Measurements from ENCODE around the gene ALDOC. TPM values are rescaled to one million over a fixed set of nuclear protein-coding genes. Genes with fewer than 3 reads are reported as not detected.
A peak's percentile ranks its signal among the peaks of the same experiment; 100 is the strongest.

ALDOC gene
- total RNA-seq (2021) = 53.2 and 58.0 TPM in 2 replicates
- long read RNA-seq, transcript ALDOC-203 (10 exons, 1,722 nt) = minor isoform, 37 of 235 reads
- long read RNA-seq, transcript ALDOC-201 (9 exons, 1,982 nt) = major isoform, 192 of 235 reads
- long read RNA-seq, partial matches to known transcripts = 1 of 235 reads
- long read RNA-seq, other reads (novel, unspliced or antisense) = 5 of 235 reads

- Histone ChIP-seq H3K23ac (ENCODE audit: insufficient read length, low read depth, low read length) (no peak within 1 kb of the TSS), H4K8ac (replicated peaks; ENCODE audit: insufficient read length, low read depth, low read length) (no peak within 1 kb of the TSS), H3K14ac (ENCODE audit: insufficient read depth, low read length) (no peak within 1 kb of the TSS), H3K79me2 (ENCODE audit: insufficient read depth, low read length) (no peaks in the 10 kb centered on the region), H3K23me2 (ENCODE audit: insufficient read length, low read depth, low read length, poor library complexity, severe bottlenecking) (peaks cover 1% of the 10 kb centered on the region), H3K4me2 (ENCODE audit: insufficient read depth, insufficient read length, low read length) (peak within 1 kb of the TSS; percentile 38), H3K9ac (ENCODE audit: extremely low read depth, insufficient read length, low read length) (no peak within 1 kb of the TSS), H3K4me1 (ENCODE audit: insufficient read depth, low read length) (no peaks in the 10 kb centered on the region), H2BK15ac (ENCODE audit: low read depth, low read length) (no peak within 1 kb of the TSS), H2AFZ (ENCODE audit: low read length) (no peak within 1 kb of the TSS), H3K9me3 (ENCODE audit: control insufficient read depth, low read depth, low read length) (no peaks in the 10 kb centered on the region), H3K79me1 (ENCODE audit: insufficient read depth, low read depth, low read length, poor library complexity, severe bottlenecking) (no peaks in the 10 kb centered on the region), H3K56ac (ENCODE audit: insufficient read length, low read depth, low read length) (no peak within 1 kb of the TSS), H4K5ac (ENCODE audit: insufficient read length, low read depth, low read length) (no peak within 1 kb of the TSS), H2BK20ac (ENCODE audit: low read depth, low read length, poor library complexity, severe bottlenecking) (no peak within 1 kb of the TSS), H3K27ac (ENCODE audit: insufficient read length, low read depth, low read length) (no peak within 1 kb of the TSS), H2AK5ac (ENCODE audit: insufficient read length, low read length) (no peak within 1 kb of the TSS), H4K91ac (ENCODE audit: insufficient read length, low read depth, low read length) (no peak within 1 kb of the TSS), H2BK5ac (ENCODE audit: insufficient read length, low read length) (no peak within 1 kb of the TSS), H2BK12ac (ENCODE audit: insufficient read length, low read depth, low read length) (no peak within 1 kb of the TSS), H3K18ac (ENCODE audit: insufficient read length, low read depth, low read length) (no peak within 1 kb of the TSS), H3T11ph (ENCODE audit: low read length) (no peak within 1 kb of the TSS), H3K27me3 (ENCODE audit: insufficient read depth, low read length) (no peaks in the 10 kb centered on the region), H3K4ac (ENCODE audit: low read depth, low read length) (no peak within 1 kb of the TSS), H2BK120ac (ENCODE audit: low read depth, low read length, poor library complexity, severe bottlenecking) (no peak within 1 kb of the TSS), H4K20me1 (ENCODE audit: control insufficient read depth, insufficient read depth, insufficient read length) (peaks cover 2% of the 10 kb centered on the region)
- H3K4me1 Mint-ChIP-seq = peaks cover 14 to 24% of the 10 kb centered on the region in 2 experiments
- WGBS (ENCODE audit: extremely low coverage, insufficient read length, low lambda C conversion rate) = no CpG with 5 or more reads among the region's 26 CpGs
- no peaks in the 10 kb centered on the region for H3K9me3 Mint-ChIP-seq
- TF ChIP-seq, protein P1, sequence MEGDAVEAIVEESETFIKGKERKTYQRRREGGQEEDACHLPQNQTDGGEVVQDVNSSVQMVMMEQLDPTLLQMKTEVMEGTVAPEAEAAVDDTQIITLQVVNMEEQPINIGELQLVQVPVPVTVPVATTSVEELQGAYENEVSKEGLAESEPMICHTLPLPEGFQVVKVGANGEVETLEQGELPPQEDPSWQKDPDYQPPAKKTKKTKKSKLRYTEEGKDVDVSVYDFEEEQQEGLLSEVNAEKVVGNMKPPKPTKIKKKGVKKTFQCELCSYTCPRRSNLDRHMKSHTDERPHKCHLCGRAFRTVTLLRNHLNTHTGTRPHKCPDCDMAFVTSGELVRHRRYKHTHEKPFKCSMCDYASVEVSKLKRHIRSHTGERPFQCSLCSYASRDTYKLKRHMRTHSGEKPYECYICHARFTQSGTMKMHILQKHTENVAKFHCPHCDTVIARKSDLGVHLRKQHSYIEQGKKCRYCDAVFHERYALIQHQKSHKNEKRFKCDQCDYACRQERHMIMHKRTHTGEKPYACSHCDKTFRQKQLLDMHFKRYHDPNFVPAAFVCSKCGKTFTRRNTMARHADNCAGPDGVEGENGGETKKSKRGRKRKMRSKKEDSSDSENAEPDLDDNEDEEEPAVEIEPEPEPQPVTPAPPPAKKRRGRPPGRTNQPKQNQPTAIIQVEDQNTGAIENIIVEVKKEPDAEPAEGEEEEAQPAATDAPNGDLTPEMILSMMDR (conservative IDR thresholded peaks at IDR 0.05) = no peak
- peaks cover 27 to 58% (median 57%) of the 10 kb centered on the region in 3 experiments; a peak in 6 of 7 replicates for H3K36me3 Mint-ChIP-seq (ENCODE audit: insufficient read depth in 1 of 3, low read depth in 3 of 3)
- peak within 1 kb of the TSS; percentile 85 to 94 (median 91) for H3K27ac Mint-ChIP-seq
- peak; percentile 100 for DNase-seq
- peak within 1 kb of the TSS; percentile 61 to 84 for H3K4me3 Mint-ChIP-seq
- peaks cover 7% of the 10 kb centered on the region for H3K27me3 Mint-ChIP-seq (ENCODE audit: low read depth)
These were observed at the start of gene ALDOC for GRCh38 chr17:28576758-28577465. ALDOC (minus strand) TSS chr17:28576895; CDS start chr17:28575532, 1,363 bp downstream.

Measured in H9 (cell line).